Type B pancreatic cell (in vitro differentiated cells): Measurements from ENCODE around the gene GLI3. TPM values are rescaled to one million over a fixed set of nuclear protein-coding genes. Genes with fewer than 3 reads are reported as not detected.
"Not testable (repeated sequence)": the region's sequence is repeated elsewhere in the genome, so short reads cannot be mapped to it uniquely, and the experiment has no call there.

Experiments
- DNase-seq: peaks from one replicate; pipeline ENCODE4 v3.0.0; 2021; ENCODE audit warnings: mixed read lengths; ENCODE audit not compliant: unreplicated experiment; ENCODE audit errors: extremely low spot score
- H3K27ac Mint-ChIP-seq: 2 replicates; pipeline ENCODE4 v1.8.0; 2021; ENCODE audit warnings: mild to moderate bottlenecking, mixed read lengths
- H3K27me3 Mint-ChIP-seq: 2 replicates; pipeline ENCODE4 v1.8.0; 2021; ENCODE audit warnings: mixed read lengths
- H3K36me3 Mint-ChIP-seq: 2 replicates; pipeline ENCODE4 v1.8.0; 2021; ENCODE audit warnings: mixed read lengths
- H3K4me1 Mint-ChIP-seq: one replicate; pipeline ENCODE4 v1.8.0; 2021; ENCODE audit warnings: mixed read lengths; ENCODE audit not compliant: unreplicated experiment
- H3K4me3 Mint-ChIP-seq: 2 replicates; pipeline ENCODE4 v1.8.0; 2021; ENCODE audit warnings: mild to moderate bottlenecking, mixed read lengths
- H3K9me3 Mint-ChIP-seq: 2 replicates; pipeline ENCODE4 v1.8.0; 2021; ENCODE audit warnings: mixed read lengths
- CTCF ChIP-seq: fragments of 200-600 bp; sonication (generic); conservative IDR thresholded peaks from 2 replicates; pipeline ENCODE4 v1.5.0; 2021; ENCODE audit warnings: antibody characterized with exemption, mild to moderate bottlenecking
- total RNA-seq: library from RNA; stranded (reverse); gene quantifications from 2 replicates; pipeline ENCODE4 v1.2.1, GENCODE V29; 2021; ENCODE audit warnings: low replicate concordance

GLI3 gene
- total RNA-seq, 1 donor from 2014 or later: 141 TPM

GRCh38 chr7:42212541-42213090 lies 24.4 kb downstream of the GLI3 start:
- Mint-ChIP-seq H3K27ac (no peak overlapping the region), H3K36me3 (peaks cover 36% of the 10 kb centered on the region), H3K4me3 (no peak overlapping the region), H3K9me3 (no peaks in the 10 kb centered on the region), H3K4me1 (peaks cover 43% of the 10 kb centered on the region), H3K27me3 (no peaks in the 10 kb centered on the region)
- DNase-seq: no peak
- TF ChIP-seq CTCF: no peak

- TF ChIP-seq CTCF: no peak
- H3K4me3 Mint-ChIP-seq: no peak overlapping the region
- H3K27ac Mint-ChIP-seq: no peak overlapping the region
- no peak for DNase-seq
- H3K4me1 Mint-ChIP-seq: peaks cover 39% of the 10 kb centered on the region
- no peaks in the 10 kb centered on the region for H3K9me3 Mint-ChIP-seq
- no peaks in the 10 kb centered on the region for H3K27me3 Mint-ChIP-seq
- peaks cover 37% of the 10 kb centered on the region for H3K36me3 Mint-ChIP-seq
Measured at GRCh38 chr7:42211938-42212337, 25.1 kb downstream of the GLI3 start.

GRCh38 chr7:42210779-42211178 lies 26.2 kb downstream of the GLI3 start:
- TF ChIP-seq CTCF: no peak
- Mint-ChIP-seq H3K9me3 (no peaks in the 10 kb centered on the region), H3K4me1 (peaks cover 35% of the 10 kb centered on the region), H3K36me3 (peaks cover 37% of the 10 kb centered on the region), H3K4me3 (no peak overlapping the region), H3K27me3 (no peaks in the 10 kb centered on the region), H3K27ac (no peak overlapping the region)
- no peak for DNase-seq

GRCh38 chr7:42210333-42210732 lies 26.7 kb downstream of the GLI3 start:
- Mint-ChIP-seq H3K36me3 (peaks cover 39% of the 10 kb centered on the region), H3K4me3 (no peak overlapping the region), H3K27ac (no peak overlapping the region), H3K27me3 (no peaks in the 10 kb centered on the region), H3K9me3 (no peaks in the 10 kb centered on the region), H3K4me1 (peaks cover 35% of the 10 kb centered on the region)
- no peak for TF ChIP-seq CTCF
- no peak for DNase-seq

GRCh38 chr7:42209085-42209484 lies 27.9 kb downstream of the GLI3 start:
- H3K9me3 Mint-ChIP-seq, H3K27ac Mint-ChIP-seq, H3K4me3 Mint-ChIP-seq, H3K27me3 Mint-ChIP-seq, DNase-seq: not testable (repeated sequence)
- Mint-ChIP-seq H3K36me3 (peaks cover 49% of the 10 kb centered on the region), H3K4me1 (peaks cover 29% of the 10 kb centered on the region)

- peaks cover 52% of the 10 kb centered on the region for H3K36me3 Mint-ChIP-seq
- peaks cover 26% of the 10 kb centered on the region for H3K4me1 Mint-ChIP-seq
- no peak overlapping the region for H3K27ac Mint-ChIP-seq
- H3K4me3 Mint-ChIP-seq: no peak overlapping the region
- TF ChIP-seq CTCF: no peak
- H3K9me3 Mint-ChIP-seq: peaks cover 6% of the 10 kb centered on the region
- H3K27me3 Mint-ChIP-seq: no peaks in the 10 kb centered on the region
- no peak for DNase-seq
Measured at GRCh38 chr7:42208572-42208971, 28.4 kb downstream of the GLI3 start.
